BE2C (cell line): ENCODE data around the gene DPH6.

Source experiments
- DNase-seq: peaks from one replicate; pipeline ENCODE4 v3.0.0-alpha.2; 2020
- H3K27me3 ChIP-seq: fragments of 250-450 bp; sonication (Bioruptor Pico); 2 replicates; pipeline ENCODE4 v1.5.1; 2020; ENCODE audit warnings: mild to moderate bottlenecking
- H3K36me3 ChIP-seq: fragments of 250-450 bp; sonication (Bioruptor Pico); 2 replicates; pipeline ENCODE4 v1.5.1; 2020; ENCODE audit warnings: mild to moderate bottlenecking
- H3K4me1 ChIP-seq: fragments of 250-450 bp; sonication (Bioruptor Pico); 2 replicates; pipeline ENCODE4 v1.5.1; 2020
- H3K4me3 ChIP-seq: 2 replicates; pipeline ENCODE4 v1.5.1; 2011; ENCODE audit warnings: low read depth, low read length
- H3K9me3 ChIP-seq: fragments of 250-450 bp; sonication (Bioruptor Pico); 2 replicates; pipeline ENCODE4 v1.5.1; 2020
- CTCF ChIP-seq: IDR thresholded peaks from 2 replicates; pipeline ENCODE4 v1.5.1; 2012; ENCODE audit warnings: mild to moderate bottlenecking, low read depth, low read length

DPH6 gene

GRCh38 chr15:35535365-35535916 is 10.5 kb downstream of the DPH6 start:
- H3K4me1 ChIP-seq, result no peaks in the 10 kb centered on the region
- H3K4me3 ChIP-seq, result no peak overlapping the region
- TF ChIP-seq CTCF, result no peak
- no peaks in the 10 kb centered on the region for H3K9me3 ChIP-seq
- no peaks in the 10 kb centered on the region for H3K27me3 ChIP-seq
- DNase-seq, result no peak
- no peaks in the 10 kb centered on the region for H3K36me3 ChIP-seq

DNA sequence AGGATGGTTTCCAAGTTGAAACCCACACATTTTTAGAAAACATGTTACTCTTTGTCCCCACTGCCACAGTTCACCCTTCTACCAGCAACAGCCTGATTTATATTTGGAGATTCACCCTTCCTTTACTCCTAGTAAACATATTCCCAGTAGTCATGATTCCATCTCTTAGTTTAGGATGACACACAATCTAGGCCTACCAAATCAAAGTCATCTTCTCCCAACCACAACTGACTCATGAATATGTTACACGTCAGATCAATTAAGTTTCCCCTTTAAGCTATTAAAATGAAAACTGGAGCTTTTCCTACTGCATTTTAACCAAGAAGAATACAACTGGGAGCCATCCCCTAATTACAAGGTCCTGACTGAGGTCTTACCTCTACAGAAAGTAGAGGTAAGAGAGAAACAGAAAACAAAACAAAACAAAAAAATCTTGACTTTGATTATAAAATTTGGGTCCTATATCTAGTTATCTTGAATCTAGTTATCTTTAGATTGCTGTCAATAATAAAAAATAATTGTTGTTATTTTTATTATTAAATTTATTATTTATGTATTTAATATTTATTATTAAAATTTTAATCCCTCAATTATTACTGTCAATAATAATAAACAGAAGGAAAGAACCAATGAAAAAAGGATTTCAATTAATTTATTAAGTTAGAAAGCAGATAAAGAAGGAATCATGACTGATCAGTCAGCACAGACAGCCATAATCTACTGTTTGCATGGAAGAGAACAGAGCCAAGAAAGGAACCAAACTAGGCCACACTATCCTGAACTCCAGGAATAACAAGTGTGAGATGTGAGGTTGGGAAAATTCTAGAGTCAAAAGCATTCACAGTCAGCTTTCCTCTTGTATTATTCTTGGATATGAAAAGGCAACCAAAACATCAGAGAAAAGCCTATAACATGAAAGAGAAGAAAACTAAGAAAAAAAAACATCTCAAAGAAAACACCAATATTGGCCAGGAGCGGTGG is 12.5 kb downstream of the DPH6 start:
- no peak for TF ChIP-seq CTCF
- no peaks in the 10 kb centered on the region for H3K4me1 ChIP-seq
- H3K9me3 ChIP-seq, result no peaks in the 10 kb centered on the region; the same call in 1 of the 2 replicates
- DNase-seq, result no peak
- H3K4me3 ChIP-seq, result no peak overlapping the region
- H3K27me3 ChIP-seq, result no peaks in the 10 kb centered on the region
- no peaks in the 10 kb centered on the region for H3K36me3 ChIP-seq

- Histone ChIP-seq H3K36me3 (no peaks in the 10 kb centered on the region), H3K4me1 (no peaks in the 10 kb centered on the region), H3K4me3 (no peak overlapping the region), H3K27me3 (no peaks in the 10 kb centered on the region), H3K9me3 (no peaks in the 10 kb centered on the region; the same call in 1 of the 2 replicates)
- DNase-seq, result no peak
- no peak for TF ChIP-seq CTCF
These were observed 15.3 kb downstream of the DPH6 start for GRCh38 chr15:35530698-35531097.

GRCh38 chr15:35529784-35530183 is 16.2 kb downstream of the DPH6 start:
- no peak for TF ChIP-seq CTCF

GRCh38 chr15:35522061-35522460 is 23.9 kb downstream of the DPH6 start:
- H3K36me3 ChIP-seq, result no peaks in the 10 kb centered on the region
- peak overlapping the region; percentile 26 for H3K4me3 ChIP-seq
- peaks cover 10% of the 10 kb centered on the region for H3K4me1 ChIP-seq
- DNase-seq, result peak; percentile 57
- peak; percentile 35 for TF ChIP-seq CTCF
- no peaks in the 10 kb centered on the region for H3K27me3 ChIP-seq
- H3K9me3 ChIP-seq, result no peaks in the 10 kb centered on the region

More at GRCh38 chr15:35529784-35530183, 16.2 kb downstream of the DPH6 start:
- H3K9me3 ChIP-seq, result no peaks in the 10 kb centered on the region; the same call in 1 of the 2 replicates
- no peaks in the 10 kb centered on the region for H3K36me3 ChIP-seq
- no peaks in the 10 kb centered on the region for H3K27me3 ChIP-seq
- DNase-seq, result no peak
- no peaks in the 10 kb centered on the region for H3K4me1 ChIP-seq
- no peak overlapping the region for H3K4me3 ChIP-seq
